Measurements from ENCODE around the gene IPO4.

The IPO4 gene

GRCh38 chr14:24194186-24194872, 5.7 kb upstream of the IPO4 start:
- no peak for DNase-seq

GRCh38 chr14:24192933-24193332, 4.3 kb upstream of the IPO4 start:
- DNase-seq = no peak

GRCh38 chr14:24190416-24190815, 1.8 kb upstream of the IPO4 start:
- no peak for DNase-seq

GRCh38 chr14:24189460-24189859, 844 bp upstream of the IPO4 start:
- no peak for DNase-seq

GRCh38 chr14:24189059-24189375, 401 bp upstream of the IPO4 start:
- DNase-seq = no peak

- no peak for DNase-seq
These were observed 1.1 kb downstream of the IPO4 start for GRCh38 chr14:24187539-24187915.

- DNase-seq = no peak
These were observed 1.6 kb downstream of the IPO4 start for GRCh38 chr14:24186831-24187538.

- DNase-seq = no peak
These were observed 2.9 kb downstream of the IPO4 start for GRCh38 chr14:24185741-24186140.

GRCh38 chr14:24185026-24185425, 3.6 kb downstream of the IPO4 start:
- DNase-seq = no peak

GRCh38 chr14:24184104-24184970, 4.3 kb downstream of the IPO4 start:
- no peak for DNase-seq

GRCh38 chr14:24183014-24183481, 5.6 kb downstream of the IPO4 start:
- no peak for DNase-seq

- no peak for DNase-seq
These were observed 6.3 kb downstream of the IPO4 start for GRCh38 chr14:24182110-24182882.

- no peak for DNase-seq
These were observed 7.1 kb downstream of the IPO4 start for GRCh38 chr14:24181371-24182077.

- peak; percentile 59 for DNase-seq
These were observed 8.4 kb downstream of the IPO4 start for GRCh38 chr14:24179961-24180796.

GRCh38 chr14:24179294-24179960, 9.2 kb downstream of the IPO4 start:
- DNase-seq = no peak

GRCh38 chr14:24178399-24179178, 10.0 kb downstream of the IPO4 start:
- DNase-seq = no peak

GRCh38 chr14:24177891-24178290, 10.7 kb downstream of the IPO4 start:
- DNase-seq = no peak

GRCh38 chr14:24177041-24177825, 11.4 kb downstream of the IPO4 start:
- no peak for DNase-seq

- DNase-seq = no peak
These were observed 12.0 kb downstream of the IPO4 start for GRCh38 chr14:24176599-24176998.

Measured in fibroblast of skin of abdomen (primary cell).